Left hindlimb (tissue), 1 donor: ENCODE results near the gene TRAF5.

Source experiments
- DNase-seq: peaks from one replicate; pipeline ENCODE4 v3.0.0-alpha.2; 2018

TRAF5 gene

DNA sequence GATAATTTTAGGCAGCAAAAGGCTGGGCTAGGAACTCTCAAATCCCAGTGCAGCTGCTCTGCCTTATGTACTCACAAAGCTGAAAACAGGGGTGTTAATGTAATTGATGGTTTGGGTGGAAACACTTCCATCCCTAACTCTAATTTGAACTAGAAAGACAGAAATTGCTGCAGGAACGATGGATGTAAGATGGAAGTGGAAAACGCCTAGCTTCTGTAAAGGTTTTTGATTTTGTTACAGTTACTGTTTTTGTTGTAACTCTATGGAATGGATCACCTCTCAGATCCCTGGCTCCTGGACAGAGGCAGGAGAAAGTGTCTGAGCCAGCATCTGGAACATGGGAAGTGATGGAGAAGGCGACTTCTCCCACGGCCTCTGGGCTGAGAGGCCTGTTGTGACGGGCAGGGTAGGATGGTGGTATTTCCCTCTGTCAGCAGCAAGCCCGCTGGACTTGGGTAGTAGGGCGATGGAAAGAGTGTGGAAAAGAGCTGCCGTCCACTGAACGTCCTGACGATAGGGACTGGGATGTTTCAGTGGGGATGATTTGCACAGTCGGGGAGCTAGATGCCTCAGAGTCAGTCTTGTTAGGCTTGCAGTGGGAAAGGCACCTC lies 1.6 kb downstream of the TRAF5 start:
- DNase-seq, result no peak

DNA sequence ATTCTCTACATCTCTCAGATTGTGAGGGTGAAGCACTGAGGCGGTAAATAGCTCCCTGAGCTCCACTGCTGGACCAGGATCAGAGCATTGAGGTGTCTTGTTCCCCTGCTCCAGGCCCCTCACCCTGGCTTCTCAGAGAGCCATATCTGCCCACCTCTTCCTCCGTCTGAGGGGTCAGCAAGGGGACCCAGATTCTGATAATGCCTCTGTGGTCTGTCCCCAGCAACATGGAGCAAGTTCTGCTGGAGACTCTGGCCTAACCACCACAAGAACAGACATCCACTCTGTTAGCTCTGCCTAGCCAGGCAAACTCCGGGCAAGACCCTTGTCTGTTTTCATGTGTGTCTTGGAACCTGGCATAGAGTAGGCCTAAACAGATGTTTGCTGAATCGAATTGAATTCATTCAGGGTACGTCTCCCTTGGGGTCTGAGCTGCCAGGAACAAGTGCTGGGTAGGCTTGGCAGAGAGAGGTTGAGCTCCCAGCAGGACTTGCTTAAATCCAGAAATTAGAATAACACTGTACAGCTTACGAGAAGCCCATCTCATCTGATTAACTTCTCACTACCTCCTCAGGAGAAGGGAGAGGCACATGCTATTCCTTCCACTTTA lies 2.3 kb downstream of the TRAF5 start:
- no peak for DNase-seq

DNA sequence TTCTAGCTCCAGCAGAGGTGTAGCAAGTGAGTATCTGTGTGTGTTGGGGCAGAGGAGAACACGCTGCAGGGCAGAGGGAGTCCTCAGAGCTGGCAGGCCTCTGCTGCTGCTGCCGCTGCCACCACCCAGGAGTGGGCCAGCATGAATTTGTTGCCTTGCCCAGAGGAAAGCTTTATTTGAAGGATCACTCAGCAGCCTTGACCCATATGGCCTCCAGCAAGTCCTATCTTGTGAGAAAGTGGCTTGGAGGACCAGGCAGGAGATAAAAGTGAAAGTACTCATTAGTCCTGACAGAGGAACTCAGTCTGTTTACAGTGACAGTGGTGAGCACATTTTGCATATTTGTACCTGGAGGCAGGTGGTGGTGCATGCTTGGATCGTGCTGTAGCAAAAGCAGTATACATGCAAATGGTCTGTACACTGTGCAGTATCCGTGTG lies 3.1 kb downstream of the TRAF5 start:
- DNase-seq, result no peak

DNA sequence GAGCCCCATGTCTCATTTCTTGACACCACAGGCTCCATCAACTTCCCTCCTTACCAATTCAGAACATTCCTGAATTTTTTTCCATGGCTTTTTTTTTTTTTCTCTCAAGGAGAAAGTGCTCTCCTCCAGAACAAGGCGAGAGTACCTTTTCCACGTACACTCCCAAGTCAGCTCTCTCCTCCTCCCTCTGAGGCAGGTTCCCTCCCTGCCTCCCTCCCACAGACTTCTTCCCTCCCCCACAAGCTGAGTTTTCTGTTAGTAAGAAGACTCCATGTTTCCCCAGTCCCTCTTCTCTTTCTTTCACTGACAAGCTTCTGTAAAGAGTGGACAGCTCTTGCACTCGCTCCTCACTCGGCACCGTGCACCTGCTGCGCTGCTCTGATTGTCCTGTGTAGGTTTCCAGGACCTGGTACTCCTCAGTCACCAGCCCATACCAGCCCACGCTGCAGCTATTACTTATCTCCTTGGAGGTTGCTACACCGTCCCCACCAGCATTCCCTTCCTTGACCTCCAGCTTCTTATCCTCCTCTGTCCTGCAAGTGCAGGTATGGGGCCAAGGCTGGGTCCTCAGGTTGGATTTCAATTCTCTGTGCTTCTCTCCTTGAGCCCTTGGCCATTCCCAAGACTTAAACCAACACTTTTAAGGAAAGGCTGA lies 3.8 kb downstream of the TRAF5 start:
- no peak for DNase-seq

DNA sequence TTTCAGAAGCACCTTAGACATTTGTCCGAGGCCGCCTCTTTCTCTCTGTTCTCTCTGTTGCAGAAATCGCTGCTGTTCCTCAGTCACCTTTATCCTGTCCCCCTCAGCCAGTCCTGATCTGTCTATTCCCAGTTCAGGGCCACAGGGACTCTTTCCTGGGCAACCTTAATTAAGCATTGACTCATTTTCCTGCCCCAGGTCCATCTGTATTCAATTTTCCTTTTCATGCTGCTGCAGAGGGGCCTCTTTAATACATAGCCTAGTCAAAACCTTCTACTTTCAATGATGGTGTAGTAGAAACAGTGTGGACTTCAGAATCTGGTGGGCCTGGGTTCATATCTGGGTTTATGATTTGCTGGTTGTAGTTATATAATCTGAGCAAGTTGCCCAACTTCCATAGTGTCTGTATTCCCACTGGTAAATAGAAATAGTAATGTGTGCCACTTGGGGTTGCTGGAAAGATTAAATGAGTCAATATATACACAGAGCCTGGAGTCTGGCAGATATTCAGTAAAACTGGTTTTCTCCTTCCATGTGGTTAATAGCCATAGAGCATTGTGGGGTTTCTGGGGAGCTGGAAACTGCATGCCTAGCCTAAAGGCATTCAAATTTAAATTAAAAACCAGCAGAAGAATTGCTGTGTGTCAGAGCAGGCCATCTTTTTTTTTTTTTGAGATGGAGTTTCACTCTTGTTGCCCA lies 4.5 kb downstream of the TRAF5 start:
- DNase-seq, result no peak

DNA sequence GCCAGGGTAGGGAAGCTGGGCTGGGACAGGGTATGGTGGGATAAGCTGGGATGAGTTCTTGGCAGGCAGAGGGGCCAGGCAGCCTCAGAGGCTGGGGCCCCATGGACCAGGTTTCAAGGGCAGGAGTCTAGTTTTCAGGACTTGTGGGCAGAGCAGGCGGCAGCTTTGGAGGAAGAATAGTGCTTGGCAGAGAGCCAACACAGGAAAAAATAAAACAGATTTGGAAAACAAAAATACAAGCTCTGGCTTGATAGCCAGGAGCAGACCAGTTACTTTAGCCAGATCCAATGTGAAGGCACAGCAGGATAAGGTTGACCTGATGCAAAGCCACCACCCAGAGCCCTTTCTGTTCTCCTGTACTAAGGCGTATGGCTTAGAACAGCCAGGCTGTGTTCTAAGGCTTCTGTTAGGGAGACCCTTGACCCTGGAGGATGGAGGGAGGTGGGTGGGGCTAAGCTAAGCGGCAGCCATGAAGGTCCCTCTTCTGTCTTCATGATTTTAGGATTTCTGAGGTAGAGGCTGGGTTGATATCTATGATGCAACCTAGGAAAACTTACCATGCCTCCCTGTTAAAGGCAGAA lies 5.5 kb downstream of the TRAF5 start:
- DNase-seq, result no peak

DNA sequence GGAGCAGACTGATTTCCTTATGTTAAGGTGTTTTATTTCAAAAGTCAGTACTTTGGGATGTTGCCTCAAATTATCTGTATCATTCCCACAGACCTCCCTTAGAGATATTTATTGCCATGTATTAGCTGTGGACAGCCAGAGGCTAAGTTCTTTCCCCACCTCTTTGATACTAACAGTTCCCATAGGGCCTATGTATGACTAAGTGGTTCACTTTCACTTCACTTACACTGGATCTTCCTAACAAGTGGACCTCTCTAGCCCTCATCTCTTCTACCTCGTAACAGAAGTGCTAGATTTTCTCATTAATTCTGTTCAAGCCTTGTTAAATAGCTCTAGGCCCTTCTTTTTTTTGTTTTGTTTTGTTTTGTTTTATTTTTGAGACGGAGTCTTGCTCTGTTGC lies 6.2 kb downstream of the TRAF5 start:
- no peak for DNase-seq

DNA sequence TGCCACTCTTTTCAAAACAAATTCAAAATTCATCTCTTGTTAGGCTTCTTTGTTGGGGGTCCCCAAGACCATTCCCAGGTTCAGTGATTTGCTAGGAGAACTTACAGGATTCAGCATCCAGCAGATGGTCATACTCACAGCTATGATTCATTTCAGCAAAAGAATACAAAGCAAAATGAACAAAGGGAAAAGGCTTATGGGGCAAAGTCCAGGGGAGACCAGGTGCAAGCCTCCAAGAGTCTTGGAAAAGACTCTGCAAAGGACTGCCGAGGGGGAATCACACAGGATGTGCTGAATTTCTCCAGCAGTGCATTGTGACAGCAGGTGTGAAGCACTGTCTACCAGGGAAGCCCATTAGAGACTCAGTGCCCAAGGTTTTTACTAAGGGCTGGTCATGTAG lies 7.3 kb downstream of the TRAF5 start:
- no peak for DNase-seq

DNA sequence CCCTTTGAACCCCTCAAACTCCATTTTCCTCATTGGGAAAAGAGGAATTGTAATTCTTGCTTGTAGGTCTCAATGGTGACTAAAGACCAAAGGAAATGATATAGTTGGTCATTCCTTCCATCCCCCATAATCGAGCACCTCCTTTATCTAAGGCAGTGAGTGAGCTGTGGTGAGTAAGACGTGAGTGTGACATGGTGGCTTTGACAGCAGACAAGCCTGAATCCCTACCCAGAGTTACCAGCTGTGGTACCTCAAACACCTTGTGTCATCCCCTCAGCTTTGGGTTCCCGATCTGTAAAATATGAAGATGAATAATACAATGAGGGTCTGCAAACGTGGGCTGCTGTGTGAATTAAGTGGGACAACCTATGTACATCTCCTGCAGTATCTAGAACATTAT lies 8.4 kb downstream of the TRAF5 start:
- no peak for DNase-seq

DNA sequence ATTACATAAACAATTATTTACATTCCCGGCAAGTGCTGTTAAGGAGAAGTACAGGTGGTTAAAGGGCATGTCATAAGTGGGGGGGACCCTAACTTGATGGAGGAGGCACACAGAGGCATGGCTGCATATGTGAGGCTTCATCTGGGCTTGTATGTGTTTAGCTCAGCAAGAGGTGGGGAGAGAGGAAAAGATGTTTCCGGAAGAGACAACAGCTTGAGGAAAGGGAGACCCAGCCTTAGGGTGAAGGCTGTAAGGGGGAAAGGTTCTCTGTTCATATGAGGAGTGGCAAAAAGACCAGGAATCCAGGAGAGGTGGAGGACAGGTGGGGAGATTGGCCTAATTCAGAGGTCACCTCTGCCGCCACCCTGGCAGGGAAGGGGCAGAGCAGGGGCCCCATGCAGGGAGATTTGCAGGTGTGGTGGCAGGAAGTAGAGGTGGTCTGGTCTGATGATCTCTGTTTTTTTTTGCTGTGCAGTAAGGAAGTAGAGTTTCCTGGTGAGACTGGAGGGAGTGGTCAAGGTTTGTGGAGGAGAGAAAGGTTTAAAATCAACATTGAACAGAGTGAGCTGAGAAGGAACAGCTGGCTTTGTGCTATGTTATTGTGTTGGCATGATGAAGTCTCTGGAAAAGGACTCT lies 9.0 kb downstream of the TRAF5 start:
- no peak for DNase-seq

DNA sequence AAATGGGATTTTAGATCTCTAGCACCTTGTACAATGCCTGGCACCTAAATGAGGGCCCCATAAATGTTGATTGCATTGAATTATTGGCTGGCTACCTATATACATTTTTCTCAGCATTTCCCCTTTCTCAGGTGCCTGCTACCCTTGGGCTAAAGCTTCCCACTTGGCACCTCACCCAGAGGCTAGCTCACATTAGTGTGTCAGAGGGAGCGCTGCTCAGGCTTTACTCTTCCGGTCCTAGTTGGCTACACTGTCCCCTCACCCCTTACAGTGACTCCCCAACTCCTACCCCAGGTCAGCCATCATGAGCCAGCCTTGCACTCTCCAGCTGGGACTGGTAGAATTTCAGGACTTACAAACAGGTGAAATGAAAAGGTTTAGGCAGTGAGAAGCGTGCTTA lies 9.5 kb downstream of the TRAF5 start:
- no peak for DNase-seq

DNA sequence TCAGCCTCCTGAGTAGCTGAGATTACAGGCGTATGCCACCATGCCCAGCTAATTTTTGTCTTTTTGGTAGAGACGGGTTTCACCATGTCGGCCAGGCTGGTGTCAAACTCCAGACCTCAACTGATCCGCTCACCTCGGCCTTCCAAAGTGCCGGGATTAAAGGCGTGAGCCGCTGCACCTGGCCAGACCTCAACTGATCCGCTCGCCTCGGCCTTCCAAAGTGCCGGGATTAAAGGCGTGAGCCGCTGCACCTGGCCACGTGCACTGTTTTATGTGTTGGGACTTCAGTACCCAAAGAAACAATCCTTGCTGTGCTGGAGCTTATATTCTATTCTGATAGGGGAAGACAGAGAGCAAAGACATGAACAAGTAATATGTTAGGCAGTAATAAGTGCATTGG lies 10.1 kb downstream of the TRAF5 start:
- DNase-seq, result no peak

DNA sequence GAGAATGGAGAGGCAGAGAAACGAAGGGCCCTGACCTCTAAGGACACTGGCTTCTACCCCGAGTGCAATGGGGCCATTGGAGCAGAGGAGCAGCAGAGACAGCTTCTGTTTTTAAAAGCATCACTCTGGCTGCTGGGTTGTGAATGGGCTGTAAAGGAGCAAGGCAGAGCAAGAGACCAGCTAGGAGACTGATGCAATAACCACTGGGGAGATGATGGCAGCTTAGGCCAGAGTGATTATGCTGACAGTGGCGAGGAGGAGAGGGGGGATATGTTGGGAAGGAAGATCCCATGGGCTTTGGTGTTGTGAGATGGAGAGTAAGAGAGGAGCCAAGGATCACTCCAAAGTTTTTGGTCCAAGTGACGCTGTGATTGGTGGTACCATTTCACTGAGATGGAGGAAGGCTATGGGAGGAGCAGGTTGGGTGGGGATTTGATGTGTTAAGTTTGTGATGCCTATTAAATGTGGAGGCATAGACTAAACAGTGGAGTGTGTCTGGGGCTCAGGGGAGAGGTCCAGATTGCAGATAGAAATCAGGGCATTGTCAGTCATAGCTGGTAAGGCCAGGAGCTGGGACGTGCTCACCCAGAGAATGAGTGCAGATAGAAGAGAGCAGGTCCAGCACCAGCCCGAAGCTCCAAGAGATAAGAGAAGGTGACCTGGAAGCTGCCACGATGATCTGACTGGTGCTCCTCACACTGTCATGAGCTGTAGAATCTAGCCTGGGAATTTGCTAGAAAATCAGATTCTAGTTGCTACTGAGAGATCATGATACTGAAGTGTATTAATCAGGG lies 11.0 kb downstream of the TRAF5 start:
- DNase-seq, result no peak

DNA sequence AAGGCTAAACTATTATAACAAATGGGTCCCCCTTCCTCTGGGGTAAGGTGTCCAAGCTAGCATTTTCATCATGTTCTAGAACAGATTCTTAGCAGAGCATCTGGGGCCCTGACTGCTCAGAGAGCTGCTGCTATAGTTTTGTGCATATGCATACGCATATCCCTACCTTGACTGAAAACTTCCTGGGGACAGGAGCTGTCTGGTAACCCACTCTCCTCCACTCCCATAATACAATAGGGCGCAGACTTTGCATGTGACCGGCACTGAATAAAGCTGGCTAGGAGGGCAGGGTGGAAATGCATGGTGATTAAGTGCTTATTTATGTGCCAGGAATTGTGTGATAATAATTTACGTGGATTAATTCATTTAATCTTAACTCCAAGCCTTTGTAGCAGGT lies 11.6 kb downstream of the TRAF5 start:
- no peak for DNase-seq

DNA sequence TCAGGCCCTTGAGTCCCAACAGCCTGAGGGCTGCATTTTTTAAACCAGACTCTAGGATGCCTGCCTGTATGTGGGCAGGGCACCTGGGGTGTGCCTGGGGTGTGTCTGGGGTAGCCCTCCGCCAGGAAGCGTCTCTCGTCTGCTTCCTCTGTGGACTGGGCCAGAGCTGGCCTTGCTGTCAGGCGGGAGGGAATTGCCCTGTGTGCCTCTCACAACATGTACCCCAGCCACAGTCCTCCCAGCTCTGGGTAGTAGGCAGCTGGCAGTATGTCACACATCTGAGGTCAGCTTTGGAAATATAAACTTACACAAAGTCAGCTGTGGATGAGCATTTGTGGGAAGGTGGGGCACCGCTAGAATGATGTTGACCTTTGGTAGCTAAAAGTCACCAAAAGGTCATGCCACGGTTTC lies 13.0 kb downstream of the TRAF5 start:
- DNase-seq, result no peak

DNA sequence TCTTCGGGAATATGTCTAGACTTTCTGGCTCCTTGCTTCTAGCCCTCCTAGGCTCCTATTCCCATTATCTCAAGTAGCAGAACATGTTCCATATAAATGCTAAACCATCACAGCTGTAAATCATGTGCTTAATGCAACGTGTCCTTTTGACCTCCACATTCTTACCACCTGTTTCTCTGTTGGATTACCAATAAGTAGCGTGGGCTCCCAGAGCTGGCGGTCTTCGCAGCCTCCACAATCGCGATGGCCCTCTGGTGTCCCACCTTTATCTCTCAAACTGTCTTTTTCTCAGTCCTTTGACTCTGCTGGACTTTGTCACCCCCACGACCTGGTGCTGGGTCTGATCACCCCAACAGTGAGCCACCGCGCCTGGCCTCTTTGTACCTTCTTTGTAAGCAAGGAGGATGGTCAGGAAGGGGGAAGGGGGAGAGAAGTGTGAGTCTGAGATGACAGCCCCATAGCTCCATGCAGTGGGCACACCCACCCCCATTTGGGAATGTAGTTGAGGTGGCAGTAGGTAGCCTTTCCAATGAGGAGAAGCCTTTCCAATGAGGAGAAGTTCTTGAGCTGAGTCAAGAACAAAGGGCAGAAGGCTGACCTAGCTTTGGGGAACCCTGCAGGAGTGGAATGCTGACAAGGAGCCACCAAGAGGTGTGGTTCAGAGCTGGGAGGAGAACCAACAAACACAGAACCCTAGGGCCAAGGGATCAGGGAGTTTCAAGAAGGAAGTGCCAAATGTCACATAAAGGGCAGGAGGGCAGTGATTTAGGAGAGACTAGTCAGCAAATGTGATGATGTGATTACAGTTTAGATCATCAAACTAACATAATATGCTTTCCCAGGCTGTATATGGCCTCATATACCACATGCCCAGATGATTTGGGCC lies 14.2 kb downstream of the TRAF5 start:
- DNase-seq, result no peak

DNA sequence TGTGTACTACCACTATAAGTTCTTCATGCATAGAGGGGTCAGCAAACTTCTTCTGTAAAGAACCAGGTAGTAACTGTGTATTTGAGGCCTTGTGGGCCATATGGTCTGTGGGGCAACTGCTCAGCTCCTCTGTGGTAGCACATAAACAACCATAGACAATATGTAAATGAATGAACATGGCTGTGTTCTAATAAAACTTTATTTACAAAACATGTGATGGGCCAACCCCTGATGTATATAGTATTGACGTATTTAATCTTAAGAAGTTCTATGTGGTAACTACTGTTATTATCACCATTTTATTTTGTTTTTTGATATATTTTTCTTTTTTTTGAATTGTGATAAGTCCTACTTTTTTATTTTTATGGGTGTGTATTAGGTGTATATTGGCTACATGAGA lies 15.4 kb downstream of the TRAF5 start:
- DNase-seq, result no peak

DNA sequence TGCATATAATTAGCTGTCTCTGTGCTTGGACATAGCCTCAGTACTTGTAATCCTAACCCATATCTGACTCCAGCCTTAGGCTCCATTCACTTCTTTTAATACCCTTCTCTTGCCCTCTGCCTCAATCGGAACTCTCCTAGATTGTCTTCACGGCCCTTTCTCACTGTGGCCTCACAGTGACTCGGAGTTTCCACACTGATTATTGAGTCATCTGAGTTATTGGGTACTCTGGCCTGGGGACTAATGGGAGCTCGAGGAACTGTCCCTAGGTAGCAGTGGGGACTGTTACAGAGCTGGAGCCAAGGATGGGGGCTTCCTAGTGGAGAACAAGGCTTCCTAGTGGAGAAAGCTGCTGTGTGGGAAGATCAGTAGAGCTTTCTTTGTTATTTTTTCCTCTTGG lies 17.0 kb downstream of the TRAF5 start:
- DNase-seq, result no peak

DNA sequence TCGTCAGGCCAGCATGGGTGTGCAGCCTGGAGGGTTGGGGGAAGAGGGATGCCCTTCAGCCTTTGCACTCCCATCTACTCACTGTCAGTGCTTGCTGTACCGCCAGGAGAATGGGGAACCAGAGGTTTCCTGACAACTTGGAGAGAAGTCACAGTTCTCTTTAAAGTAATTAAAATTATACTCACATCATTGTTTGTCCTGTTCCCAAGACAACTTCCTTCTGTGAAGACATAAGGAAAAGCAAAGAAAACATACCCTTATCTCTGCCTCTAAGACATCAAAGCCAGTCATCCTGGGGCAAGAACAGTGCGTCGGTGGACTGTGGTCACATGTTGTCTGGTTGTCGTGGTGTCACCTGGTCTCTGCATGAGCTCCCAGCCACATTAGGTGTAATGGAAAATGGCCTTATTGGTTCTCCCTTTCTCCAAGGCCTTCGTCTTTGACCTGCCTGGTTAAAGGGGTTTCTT lies 17.6 kb downstream of the TRAF5 start:
- DNase-seq, result no peak

DNA sequence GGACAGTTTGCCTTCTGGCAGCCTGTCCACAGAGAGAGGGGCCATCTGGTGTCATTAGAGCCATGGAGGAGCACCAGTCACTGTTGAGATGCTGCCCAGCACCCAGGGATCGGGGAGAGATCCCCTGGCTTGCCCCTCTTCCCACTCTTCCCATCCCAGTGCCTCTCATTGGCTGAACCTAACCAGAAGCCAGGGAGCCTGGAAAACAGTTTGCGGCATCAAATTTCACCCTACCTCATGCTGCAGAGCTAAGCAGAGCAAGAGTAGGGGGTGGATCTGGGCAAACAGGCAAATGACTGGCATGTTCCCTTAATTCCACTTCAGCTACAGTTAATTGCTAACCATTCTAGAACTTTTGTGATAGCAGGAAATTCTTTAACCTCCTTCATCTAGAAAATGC lies 19.1 kb downstream of the TRAF5 start:
- no peak for DNase-seq
